H1 (cell line): ENCODE measurements around the gene LCN9. TPM values are rescaled to one million over a fixed set of nuclear protein-coding genes. Genes with fewer than 3 reads are reported as not detected.

Experiments used
- CTCF ChIA-PET: fragments of 300-600 bp; sonication (Branson Sonifier 250); formaldehyde crosslinking; loops from one replicate; lab custom pipeline; 2021; ENCODE audit not compliant: partially characterized antibody; lab: Charles Lee
- POLR2A ChIA-PET: fragments of 300-600 bp; sonication (Branson Sonifier 250); formaldehyde crosslinking; loops from one replicate; lab custom pipeline; 2021; ENCODE audit warnings: inconsistent platforms; ENCODE audit not compliant: partially characterized antibody; lab: Charles Lee
- DNase-seq, 2 experiments: peaks; one replicate each; pipeline versions ENCODE4 v3.0.0 to v3.0.0-alpha.2; 2010 to 2022; ENCODE audit warnings: low spot score in 2 of 2, low read depth in 1 of 2, mixed read lengths in 1 of 2
- FAIRE-seq: peaks from 2 replicates; lab custom pipeline; 2011; peaks lifted over from hg19 to GRCh38; lab: Jason Lieb, UNC
- H2AFZ ChIP-seq: 2 replicates; pipeline ENCODE4 v1.8.1; 2012; ENCODE audit warnings: low read length, inconsistent platforms
- H2AK5ac ChIP-seq: 2 replicates; pipeline ENCODE4 v1.6.1; 2013; ENCODE audit warnings: low read depth, low read length
- H2BK120ac ChIP-seq: replicated peaks from 2 replicates; pipeline ENCODE3; 2013; ENCODE audit warnings: low read depth, low read length, inconsistent platforms
- H2BK12ac ChIP-seq: 2 replicates; pipeline ENCODE4 v1.6.1; 2013; ENCODE audit warnings: low read depth, low read length
- H2BK15ac ChIP-seq: 2 replicates; pipeline ENCODE4 v1.6.1; 2013; ENCODE audit warnings: low read length
- H2BK20ac ChIP-seq: 2 replicates; pipeline ENCODE4 v1.6.1; 2013; ENCODE audit warnings: low read length
- H2BK5ac ChIP-seq: 2 replicates; pipeline ENCODE4 v1.6.1; 2013; ENCODE audit warnings: low read depth, low read length
- H3K14ac ChIP-seq: 2 replicates; pipeline ENCODE4 v1.6.1; 2013; ENCODE audit warnings: inconsistent platforms; ENCODE audit not compliant: insufficient read length
- H3K18ac ChIP-seq: 2 replicates; pipeline ENCODE4 v1.6.1; 2013; ENCODE audit warnings: low read length; ENCODE audit errors: extremely low read depth
- H3K23ac ChIP-seq: 2 replicates; pipeline ENCODE4 v1.6.1; 2013; ENCODE audit warnings: inconsistent platforms; ENCODE audit not compliant: insufficient read length
- H3K23me2 ChIP-seq: 2 replicates; pipeline ENCODE4 v1.6.1; 2013; ENCODE audit warnings: low read depth, low read length
- H3K27ac ChIP-seq: 2 replicates; pipeline ENCODE4 v1.6.1; 2011; ENCODE audit warnings: low read depth, low read length, inconsistent platforms
- H3K27me3 ChIP-seq, 4 experiments: replicated peaks in 1 of 4; 1 replicate in 1 of 4; 2 replicates in 3 of 4; pipeline versions ENCODE4 v1.6.1 to v1.8.1; 2011 to 2013; ENCODE audit warnings: low read length in 3 of 4, mild to moderate bottlenecking in 3 of 4, inconsistent platforms in 2 of 4, mixed read lengths in 2 of 4, moderate library complexity in 1 of 4; ENCODE audit not compliant: control insufficient read depth in 3 of 4, insufficient read depth in 3 of 4; ENCODE audit errors: extremely low read depth in 1 of 4
- H3K36me3 ChIP-seq, 4 experiments: 2 replicates each; pipeline versions ENCODE4 v1.6.1 to v1.8.1; 2011 to 2013; ENCODE audit warnings: mild to moderate bottlenecking in 4 of 4, low read length in 3 of 4, moderate library complexity in 2 of 4, control low read depth in 1 of 4, inconsistent platforms in 1 of 4; ENCODE audit not compliant: insufficient read depth in 4 of 4, control insufficient read depth in 2 of 4
- H3K4ac ChIP-seq: replicated peaks from 2 replicates; pipeline ENCODE3; 2013; ENCODE audit warnings: low read length, low read depth, mixed read lengths, inconsistent platforms; ENCODE audit not compliant: insufficient read length
- H3K4me1 ChIP-seq, 4 experiments: replicated peaks in 1 of 4; 1 replicate in 1 of 4; 2 replicates in 3 of 4; pipeline versions ENCODE4 v1.6.1 to v1.8.1; 2011 to 2013; ENCODE audit warnings: low read length in 3 of 4, inconsistent platforms in 2 of 4, mixed read lengths in 1 of 4; ENCODE audit not compliant: insufficient read depth in 4 of 4, control insufficient read depth in 3 of 4
- H3K4me2 ChIP-seq, 2 experiments: 2 replicates each; pipeline versions ENCODE4 v1.6.1 to v1.8.1; 2011 to 2013; ENCODE audit warnings: low read depth in 2 of 2, low read length in 2 of 2, control low read depth in 1 of 2, inconsistent platforms in 1 of 2, mild to moderate bottlenecking in 1 of 2; ENCODE audit not compliant: insufficient read depth in 1 of 2
- H3K4me3 ChIP-seq, 4 experiments: fragments of 200-600, 300-600 bp in 1 of 4; sonication (generic), shearing (Covaris generic), sonication (Bioruptor Twin) in 1 of 4; 2 replicates each; pipeline versions ENCODE4 v1.5.1 to v1.8.1; 2011 to 2016; ENCODE audit warnings: low read length in 4 of 4, low read depth in 3 of 4, control low read depth in 2 of 4, inconsistent platforms in 2 of 4, mild to moderate bottlenecking in 2 of 4, mixed read lengths in 1 of 4, moderate library complexity in 1 of 4; ENCODE audit not compliant: insufficient read depth in 2 of 4; ENCODE audit errors: extremely low read depth in 1 of 4
- H3K56ac ChIP-seq: replicated peaks from 2 replicates; pipeline ENCODE3; 2013; ENCODE audit warnings: low read depth, mild to moderate bottlenecking, mixed read lengths, low read length, inconsistent platforms; ENCODE audit not compliant: insufficient read length
- H3K79me1 ChIP-seq: 2 replicates; pipeline ENCODE4 v1.6.1; 2013; ENCODE audit warnings: low read depth, low read length, control low read depth
- H3K79me2 ChIP-seq, 2 experiments: 2 replicates each; pipeline versions ENCODE4 v1.6.1 to v1.8.1; 2012 to 2013; ENCODE audit warnings: low read length in 2 of 2, mild to moderate bottlenecking in 2 of 2, inconsistent platforms in 1 of 2; ENCODE audit not compliant: insufficient read depth in 2 of 2, control insufficient read depth in 1 of 2
- H3K9ac ChIP-seq, 4 experiments: replicated peaks in 1 of 4; 1 replicate in 1 of 4; 2 replicates in 3 of 4; pipeline versions ENCODE4 v1.6.1 to v1.8.1; 2011 to 2013; ENCODE audit warnings: low read depth in 3 of 4, low read length in 3 of 4, control low read depth in 2 of 4, mild to moderate bottlenecking in 2 of 4, moderate library complexity in 2 of 4, inconsistent platforms in 1 of 4; ENCODE audit errors: extremely low read depth in 1 of 4
- H3K9me3 ChIP-seq, 2 experiments: 2 replicates each; pipeline versions ENCODE4 v1.6.1 to v1.8.1; 2012 to 2013; ENCODE audit warnings: mild to moderate bottlenecking in 2 of 2, moderate library complexity in 2 of 2, control low read depth in 1 of 2, inconsistent platforms in 1 of 2, low read depth in 1 of 2, low read length in 1 of 2, mixed read lengths in 1 of 2; ENCODE audit not compliant: insufficient read depth in 2 of 2
- H4K20me1 ChIP-seq, 2 experiments: replicated peaks in 1 of 2; 2 replicates each; pipeline versions ENCODE3 to v1.8.1; 2011 to 2013; ENCODE audit warnings: inconsistent platforms in 2 of 2, low read length in 2 of 2, mild to moderate bottlenecking in 1 of 2; ENCODE audit not compliant: insufficient read depth in 2 of 2, control insufficient read depth in 1 of 2
- H4K5ac ChIP-seq: 2 replicates; pipeline ENCODE4 v1.6.1; 2013; ENCODE audit warnings: low read length, low read depth, mixed read lengths, inconsistent platforms; ENCODE audit not compliant: insufficient read length
- H4K8ac ChIP-seq: 2 replicates; pipeline ENCODE4 v1.8.0; 2013; ENCODE audit warnings: mild to moderate bottlenecking, moderate library complexity, low read length, inconsistent platforms; ENCODE audit not compliant: insufficient read depth; ENCODE audit errors: extremely low read depth
- H4K91ac ChIP-seq: replicated peaks from 2 replicates; pipeline ENCODE3; 2013; ENCODE audit warnings: low read length, mixed read lengths, inconsistent platforms; ENCODE audit not compliant: insufficient read length
- CHD2 ChIP-seq: IDR thresholded peaks from 2 replicates; pipeline ENCODE4 v1.6.1; 2012; ENCODE audit warnings: low read length, improper control_type of control experiment
- CTCF ChIP-seq, 3 experiments: IDR thresholded peaks; 1 replicate in 2 of 3; 2 replicates in 1 of 3; pipeline versions ENCODE4 v1.5.1 to v1.6.1; 2011; ENCODE audit warnings: low read length in 3 of 3, mild to moderate bottlenecking in 3 of 3, inconsistent platforms in 2 of 3, low read depth in 1 of 3, moderate library complexity in 1 of 3; ENCODE audit not compliant: insufficient read depth in 1 of 3; ENCODE audit errors: control extremely low read depth in 1 of 3
- E2F6 ChIP-seq: IDR thresholded peaks from 2 replicates; pipeline ENCODE4 v1.6.1; 2012; ENCODE audit warnings: inconsistent platforms
- KDM4A ChIP-seq: IDR thresholded peaks from one replicate; pipeline ENCODE4 v1.7.1; 2012; ENCODE audit warnings: low read depth, mild to moderate bottlenecking, moderate library complexity, low read length, inconsistent platforms; ENCODE audit not compliant: severe bottlenecking
- MAX ChIP-seq: IDR thresholded peaks from 2 replicates; pipeline ENCODE4 v1.6.1; 2012; ENCODE audit warnings: inconsistent platforms
- RAD21 ChIP-seq, 2 experiments: IDR thresholded peaks in 1 of 2; conservative IDR thresholded peaks in 1 of 2; 2 replicates each; pipeline ENCODE4 v1.6.1; 2011; ENCODE audit warnings: low read depth in 2 of 2, low read length in 2 of 2, improper control_type of control experiment in 1 of 2, inconsistent platforms in 1 of 2, mild to moderate bottlenecking in 1 of 2, moderate library complexity in 1 of 2
- RFX5 ChIP-seq: IDR thresholded peaks from 2 replicates; pipeline ENCODE4 v1.6.1; 2011; ENCODE audit warnings: low read depth, low read length, improper control_type of control experiment, borderline replicate concordance
- TCF12 ChIP-seq: IDR thresholded peaks from 2 replicates; pipeline ENCODE4 v1.6.1; 2011; ENCODE audit warnings: low read depth, mild to moderate bottlenecking, low read length
- TEAD4 ChIP-seq: IDR thresholded peaks from 2 replicates; pipeline ENCODE4 v1.6.1; 2012; ENCODE audit warnings: low read depth, low read length, inconsistent platforms, mixed read lengths
- WGBS, 2 experiments: shearing (Covaris generic) in 1 of 2; methylation state at CpG; one replicate each; pipeline versions ENCODE4 v1.1.6 to v1.1.7; 2013 to 2015; ENCODE audit warnings: low lambda C conversion rate in 2 of 2, mixed read lengths in 2 of 2, inconsistent platforms in 1 of 2, low coverage in 1 of 2, missing lambda C conversion rate in 1 of 2; ENCODE audit not compliant: insufficient replicate concordance in 2 of 2, insufficient coverage in 1 of 2, insufficient read length in 1 of 2; ENCODE audit errors: extremely low coverage in 1 of 2, missing lambda C conversion rate in 1 of 2; 5-methylcytosine and 5-hydroxymethylcytosine counted together
- polyA plus RNA-seq, 7 experiments: library from polyadenylated mRNA; depleted of rRNA in 3 of 7; stranded (reverse) in 5 of 7; unstranded in 2 of 7; fragments of >200 nt in 5 of 7; fragments of 200-250 nt in 2 of 7; gene quantifications; 1 replicate in 5 of 7; 2 replicates in 1 of 7; 4 replicates in 1 of 7; pipeline versions ENCODE4 v1.2.1 to v1.2.3, GENCODE V29; 2011 to 2013; ENCODE audit warnings: missing spikeins in 2 of 7, mixed read lengths in 2 of 7
- total RNA-seq: library from RNA; stranded (reverse); fragmentation: NEBNext Ultra II Directional; extraction: Animal tissue kit (Norgen Biotek cat#: 25700); gene quantifications from 2 replicates; pipeline ENCODE4 v1.2.1, GENCODE V29; 2021

LCN9 gene
- total and polyA plus RNA-seq, 2 of the 8 experiments (the other 6 are each of a cell fraction or from before 2014, with no cell fraction given) = 2.3 to 3.1 TPM

GRCh38 chr9:135671591-135672041 is 8.5 kb downstream of the LCN9 start:
- CTCF ChIA-PET = interaction anchor here (0.6 to 3.6 kb wide), 17 partner anchors 9 to 1799 kb away, joined by 3 to 32 read pairs (median 3); partner anchors contain the start of genes LCN9 and SOHLH1
- peaks cover 4 to 19% of the 10 kb centered on the region in 2 experiments; a peak in 3 of 4 replicates for H3K9me3 ChIP-seq
- H3K4me2 ChIP-seq = no peak overlapping the region
- H4K91ac ChIP-seq = no peak overlapping the region
- H3K4me3 ChIP-seq = no peak overlapping the region
- no peaks in the 10 kb centered on the region for H3K79me2 ChIP-seq
- no peak overlapping the region for H3K14ac ChIP-seq
- no peaks in the 10 kb centered on the region for H3K36me3 ChIP-seq
- H3K9ac ChIP-seq = no peak overlapping the region
- TF ChIP-seq TEAD4 (no peak), CHD2 (no peak), TCF12 (0 out of 2 replicates have a peak, but pooled peaks have one; percentile 40), E2F6 (peak; percentile 60; the same call in 1 of the 2 replicates), CTCF (IDR thresholded peaks at IDR 0.05; ENCODE audit: control extremely low read depth in 1 of 3, insufficient read depth in 1 of 3, low read depth in 1 of 3, low read length in 3 of 3) (peak in 2 of 3 experiments; percentile 66 to 71; a peak in 3 of 4 replicates), KDM4A (peak; percentile 32), RFX5 (no peak), RAD21 (IDR thresholded peaks at IDR 0.05 in 1 of 2, conservative IDR thresholded peaks at IDR 0.05 in 1 of 2; ENCODE audit: low read depth in 2 of 2, low read length in 2 of 2) (peak; percentile 38 to 57), MAX (peak; percentile 62)
- TF ChIP-seq, all 59 proteins: peak for 6
- DNase-seq = peak; percentile 21 to 86
- Histone ChIP-seq H4K8ac (peak overlapping the region; percentile 83), H2BK5ac (no peak overlapping the region), H3K79me1 (no peaks in the 10 kb centered on the region), H4K20me1 (no peaks in the 10 kb centered on the region), H3K23me2 (no peaks in the 10 kb centered on the region), H4K5ac (no peak overlapping the region), H2BK20ac (no peak overlapping the region), H2AK5ac (no peak overlapping the region), H3K4ac (no peak overlapping the region), H2AFZ (peak overlapping the region; percentile 87; the same call in 1 of the 2 replicates), H2BK15ac (0 out of 2 replicates have a peak overlapping the region, but pooled peaks have one; percentile 3), H3K56ac (no peak overlapping the region), H2BK120ac (no peak overlapping the region), H3K27me3 (no peaks in the 10 kb centered on the region), H3K18ac (no peak overlapping the region), H3K23ac (no peak overlapping the region), H2BK12ac (0 out of 2 replicates have a peak overlapping the region, but pooled peaks have one; percentile 18), H3K27ac (no peak overlapping the region), H3K4me1 (no peaks in the 10 kb centered on the region; a peak in 1 of 7 replicates)
- POLR2A ChIA-PET = interaction anchor here (1.2 to 1.7 kb wide), 4 partner anchors 9 to 23 kb away, joined by 3 to 7 read pairs (median 4); no protein-coding TSS in a partner anchor
- no peak for FAIRE-seq
- WGBS, 2 experiments = 60% methylated on average over 16 of the region's 17 CpGs; no CpG with 5 or more reads in 1 of the 2 experiments
